GM12864 (cell line): ENCODE measurements around the gene FHOD3.

Source experiments
- DNase-seq: peaks from one replicate; pipeline ENCODE4 v3.0.0-alpha.2; 2011; ENCODE audit warnings: low read depth
- H3K4me3 ChIP-seq: 2 replicates; pipeline ENCODE4 v1.5.1; 2011; ENCODE audit warnings: mild to moderate bottlenecking, low read depth, low read length, control low read depth
- TF ChIP-seq, protein P1 (sequence below): IDR thresholded peaks from 2 replicates; pipeline ENCODE4 v1.5.1; 2011; ENCODE audit warnings: low read depth, mild to moderate bottlenecking, moderate library complexity, low read length, control low read depth, inconsistent platforms; ENCODE audit errors: missing control alignments

Gene FHOD3

GRCh38 chr18:36378205-36378604, 80.7 kb downstream of the FHOD3 start:
- DNase-seq, result no peak
- no peak overlapping the region for H3K4me3 ChIP-seq
- TF ChIP-seq, protein P1, sequence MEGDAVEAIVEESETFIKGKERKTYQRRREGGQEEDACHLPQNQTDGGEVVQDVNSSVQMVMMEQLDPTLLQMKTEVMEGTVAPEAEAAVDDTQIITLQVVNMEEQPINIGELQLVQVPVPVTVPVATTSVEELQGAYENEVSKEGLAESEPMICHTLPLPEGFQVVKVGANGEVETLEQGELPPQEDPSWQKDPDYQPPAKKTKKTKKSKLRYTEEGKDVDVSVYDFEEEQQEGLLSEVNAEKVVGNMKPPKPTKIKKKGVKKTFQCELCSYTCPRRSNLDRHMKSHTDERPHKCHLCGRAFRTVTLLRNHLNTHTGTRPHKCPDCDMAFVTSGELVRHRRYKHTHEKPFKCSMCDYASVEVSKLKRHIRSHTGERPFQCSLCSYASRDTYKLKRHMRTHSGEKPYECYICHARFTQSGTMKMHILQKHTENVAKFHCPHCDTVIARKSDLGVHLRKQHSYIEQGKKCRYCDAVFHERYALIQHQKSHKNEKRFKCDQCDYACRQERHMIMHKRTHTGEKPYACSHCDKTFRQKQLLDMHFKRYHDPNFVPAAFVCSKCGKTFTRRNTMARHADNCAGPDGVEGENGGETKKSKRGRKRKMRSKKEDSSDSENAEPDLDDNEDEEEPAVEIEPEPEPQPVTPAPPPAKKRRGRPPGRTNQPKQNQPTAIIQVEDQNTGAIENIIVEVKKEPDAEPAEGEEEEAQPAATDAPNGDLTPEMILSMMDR, result no peak

- TF ChIP-seq, protein P1, result no peak
- DNase-seq, result no peak
- H3K4me3 ChIP-seq, result no peak overlapping the region
These were observed 82.0 kb downstream of the FHOD3 start for GRCh38 chr18:36379435-36379984.

GRCh38 chr18:36380173-36380827, 82.8 kb downstream of the FHOD3 start:
- no peak for DNase-seq
- TF ChIP-seq, protein P1, result no peak
- no peak overlapping the region for H3K4me3 ChIP-seq

- no peak overlapping the region for H3K4me3 ChIP-seq
- DNase-seq, result no peak
- TF ChIP-seq, protein P1, result no peak
These were observed 83.6 kb downstream of the FHOD3 start for GRCh38 chr18:36381075-36381474.

- H3K4me3 ChIP-seq, result no peak overlapping the region
- DNase-seq, result no peak
- TF ChIP-seq, protein P1, result no peak
These were observed 85.3 kb downstream of the FHOD3 start for GRCh38 chr18:36382854-36383253.

DNA sequence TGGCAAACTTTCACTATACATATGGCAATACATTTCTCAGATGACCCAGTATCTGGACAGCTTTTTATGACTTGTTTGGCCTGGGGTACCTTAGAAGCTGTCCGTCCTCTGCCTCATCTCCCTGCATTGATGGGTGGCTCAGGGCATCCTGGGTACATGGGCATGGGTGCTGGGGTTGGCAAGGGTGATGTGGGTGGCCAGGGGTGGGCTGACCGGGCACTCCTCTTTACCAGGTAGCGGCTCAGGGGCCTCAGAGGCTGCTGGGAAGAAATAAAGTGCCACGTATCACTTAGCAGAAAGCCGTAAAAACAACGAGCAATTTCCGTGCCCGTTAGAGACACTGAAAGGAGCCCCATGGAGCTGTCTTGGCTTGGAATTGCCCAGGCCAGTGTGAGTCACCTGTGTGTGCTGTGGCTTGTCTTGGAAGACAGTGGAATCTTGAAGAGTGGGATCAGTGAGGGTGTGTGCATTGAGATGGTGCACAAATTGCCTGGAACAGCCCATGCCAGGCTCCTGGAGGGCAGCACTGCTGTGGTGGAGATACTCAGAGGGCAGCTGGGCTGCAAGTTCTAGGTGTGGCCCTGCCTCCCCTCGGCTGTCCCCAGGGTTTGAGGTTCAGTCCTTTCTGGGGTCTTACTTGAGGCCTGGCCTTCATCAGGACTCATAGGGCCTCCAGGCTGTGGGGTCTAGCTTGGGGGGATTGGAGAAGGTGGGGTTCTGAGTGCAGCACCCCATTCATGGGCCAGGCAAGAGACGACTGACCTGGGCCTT, 88.8 kb downstream of the FHOD3 start:
- TF ChIP-seq, protein P1, result no peak

More for the DNA sequence above, 88.8 kb downstream of the FHOD3 start:
- no peak for DNase-seq
- H3K4me3 ChIP-seq, result no peak overlapping the region
